ENCODE results near the gene GJD4.

- TF ChIP-seq CTCF (IDR thresholded peaks at IDR 0.05) (no peak), EZH2 (IDR thresholded peaks at IDR 0.05; ENCODE audit: borderline replicate concordance, insufficient read depth, low read depth, low read length, poor library complexity, severe bottlenecking) (no peak)
Observed at GRCh38 chr10:35595106-35595505, 10.0 kb upstream of the GJD4 start.
